Measurements from ENCODE around the gene RTN4RL1.

Gene RTN4RL1

GRCh38 chr17:2043785-2044184 lies 18.7 kb upstream of the RTN4RL1 start:
- no peak for DNase-seq

GRCh38 chr17:2042933-2043332 lies 17.8 kb upstream of the RTN4RL1 start:
- DNase-seq: no peak

- DNase-seq: no peak
These were observed 17.3 kb upstream of the RTN4RL1 start for GRCh38 chr17:2042390-2042847.

GRCh38 chr17:2041561-2042389 lies 16.6 kb upstream of the RTN4RL1 start, which contains the start of gene OVCA2:
OVCA2 (plus strand) TSS chr17:2042022; CDS start chr17:2042048, 26 bp downstream.
- peak; percentile 98 for DNase-seq

- no peak for DNase-seq
These were observed 15.9 kb upstream of the RTN4RL1 start for GRCh38 chr17:2040942-2041560.

GRCh38 chr17:2040219-2040827 lies 15.2 kb upstream of the RTN4RL1 start:
- DNase-seq: no peak

GRCh38 chr17:2037155-2037554 lies 12.0 kb upstream of the RTN4RL1 start:
- DNase-seq: no peak

- no peak for DNase-seq
These were observed 10.7 kb upstream of the RTN4RL1 start for GRCh38 chr17:2035541-2036488.

- no peak for DNase-seq
These were observed 9.8 kb upstream of the RTN4RL1 start for GRCh38 chr17:2034806-2035540.

GRCh38 chr17:2034157-2034556 lies 9.0 kb upstream of the RTN4RL1 start:
- no peak for DNase-seq

- DNase-seq: no peak
These were observed 8.0 kb upstream of the RTN4RL1 start for GRCh38 chr17:2033153-2033552.

GRCh38 chr17:2030779-2031163 lies 5.6 kb upstream of the RTN4RL1 start:
- no peak for DNase-seq

- DNase-seq: peak; percentile 85
These were observed 5.0 kb upstream of the RTN4RL1 start, which contains the start of gene DPH1 for GRCh38 chr17:2029911-2030778. DPH1 (plus strand) TSS chr17:2030153; CDS start chr17:2030170, 17 bp downstream.

GRCh38 chr17:2028737-2029136 lies 3.6 kb upstream of the RTN4RL1 start:
- no peak for DNase-seq

- no peak for DNase-seq
These were observed 3.1 kb upstream of the RTN4RL1 start for GRCh38 chr17:2028234-2028614.

GRCh38 chr17:2027528-2028233 lies 2.5 kb upstream of the RTN4RL1 start:
- no peak for DNase-seq

- DNase-seq: peak; percentile 42
These were observed 632 bp upstream of the RTN4RL1 start for GRCh38 chr17:2025622-2026309.

GRCh38 chr17:2024572-2025219 lies 438 bp downstream of the RTN4RL1 start:
- DNase-seq: peak; percentile 37
